NCI-H2171 (cell line): Measurements from ENCODE around the gene TRUB2.
"Not testable (repeated sequence)": the region's sequence is repeated elsewhere in the genome, so short reads cannot be mapped to it uniquely, and the experiment has no call there.

ENCODE experiments used
- DNase-seq: peaks from one replicate; lab custom pipeline; 2025; lab: John Stamatoyannopoulos, UW

Gene TRUB2

GRCh38 chr9:128298535-128299482 lies 23.4 kb downstream of the TRUB2 start:
- DNase-seq, result no peak

- DNase-seq, result no peak
These were observed 24.9 kb downstream of the TRUB2 start for GRCh38 chr9:128297221-128297773.

GRCh38 chr9:128296340-128297220 lies 25.7 kb downstream of the TRUB2 start:
- no peak for DNase-seq

- no peak for DNase-seq
These were observed 28.1 kb downstream of the TRUB2 start for GRCh38 chr9:128294142-128294541.

- no peak for DNase-seq
These were observed 29.2 kb downstream of the TRUB2 start for GRCh38 chr9:128293091-128293490.

- no peak for DNase-seq
These were observed 30.2 kb downstream of the TRUB2 start for GRCh38 chr9:128292009-128292408.

- no peak for DNase-seq
These were observed 33.8 kb downstream of the TRUB2 start for GRCh38 chr9:128288273-128289004.

- no peak for DNase-seq
These were observed 35.8 kb downstream of the TRUB2 start for GRCh38 chr9:128286440-128286839.

GRCh38 chr9:128285033-128285784 lies 37.0 kb downstream of the TRUB2 start:
- peak; percentile 16 for DNase-seq

- no peak for DNase-seq
These were observed 39.7 kb downstream of the TRUB2 start for GRCh38 chr9:128282500-128282899.

- DNase-seq, result no peak
These were observed 42.1 kb downstream of the TRUB2 start for GRCh38 chr9:128280084-128280622.

- not testable (repeated sequence) for DNase-seq
These were observed 42.9 kb downstream of the TRUB2 start for GRCh38 chr9:128279088-128280073.

- DNase-seq, result no peak
These were observed 45.5 kb downstream of the TRUB2 start for GRCh38 chr9:128276574-128277270.

- peak; percentile 100 for DNase-seq
These were observed 46.2 kb downstream of the TRUB2 start, which contains the start of gene SWI5 for GRCh38 chr9:128276008-128276573. TSS of gene SWI5 (plus strand) at chr9:128276276.

- no peak for DNase-seq
These were observed 46.8 kb downstream of the TRUB2 start, which contains the start of gene GOLGA2 for GRCh38 chr9:128275198-128276007. TSS of gene GOLGA2 (minus strand) at chr9:128276007. CDS start at chr9:128275976, 31 bp downstream.

GRCh38 chr9:128274245-128274644 lies 48.0 kb downstream of the TRUB2 start:
- DNase-seq, result no peak

GRCh38 chr9:128271512-128271911 lies 50.7 kb downstream of the TRUB2 start:
- DNase-seq, result no peak
